ENCODE data around the gene UBE2G1.

DNA sequence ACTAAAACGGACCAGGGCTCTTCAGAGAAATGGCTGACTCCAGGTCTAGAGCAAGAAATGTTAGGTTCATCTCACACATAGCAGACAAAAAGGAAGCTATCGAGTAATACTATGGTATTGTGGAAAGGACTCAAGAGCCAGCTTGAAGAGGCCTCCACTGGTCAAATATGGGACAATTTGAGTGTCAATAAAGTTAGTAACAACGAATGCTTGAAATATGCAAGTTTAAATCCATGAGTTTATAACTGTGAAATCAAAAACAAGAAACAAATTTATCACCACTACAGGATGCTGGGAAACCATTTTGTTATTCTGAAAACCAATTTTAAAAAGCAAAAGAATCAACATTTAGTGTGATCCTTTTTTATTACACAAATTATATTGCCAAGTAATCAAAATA lies 52.3 kb downstream of the UBE2G1 start:
- TF ChIP-seq CTCF (conservative IDR thresholded peaks at IDR 0.05) (no peak), ZFX (IDR thresholded peaks at IDR 0.05) (no peak)

Data from C4-2B (cell line).